Caco-2 (cell line): ENCODE measurements around the gene MYO1H. TPM values are rescaled to one million over a fixed set of nuclear protein-coding genes. Genes with fewer than 3 reads are reported as not detected.
"Not testable (repeated sequence)": the region's sequence is repeated elsewhere in the genome, so short reads cannot be mapped to it uniquely, and the experiment has no call there.

Experiments
- BruUV-seq: library from RNA; stranded (reverse); fragments of 400-500 nt; replicated peaks from 2 replicates; lab custom pipeline; 2021; lab: Mats Ljungman, UMichigan
- CTCF ChIA-PET: fragments of 300-600 bp; sonication (Branson Sonifier 250); formaldehyde crosslinking; loops from one replicate; lab custom pipeline; 2022; ENCODE audit warnings: antibody characterized with exemption; lab: Charles Lee
- POLR2A ChIA-PET: fragments of 300-600 bp; sonication (Branson Sonifier 250); formaldehyde crosslinking; loops from one replicate; lab custom pipeline; 2022; ENCODE audit warnings: antibody characterized with exemption; lab: Charles Lee
- DNase-seq, 2 experiments: peaks; one replicate each; pipeline versions ENCODE4 v3.0.0 to v3.0.0-alpha.2; 2020 to 2022
- H3K27me3 ChIP-seq: replicated peaks from 2 replicates; pipeline ENCODE4 v1.6.0; 2011; ENCODE audit warnings: low read length; ENCODE audit not compliant: control insufficient read depth, insufficient read depth
- H3K36me3 ChIP-seq: 2 replicates; pipeline ENCODE4 v1.5.1; 2011; ENCODE audit warnings: low read length; ENCODE audit not compliant: control insufficient read depth, insufficient read depth
- H3K4me1 ChIP-seq: fragments of 250-450 bp; sonication (Bioruptor Pico); 2 replicates; pipeline ENCODE4 v1.5.1; 2020; ENCODE audit warnings: mild to moderate bottlenecking
- H3K4me3 ChIP-seq: 2 replicates; pipeline ENCODE4 v1.5.1; 2011; ENCODE audit warnings: low read depth, mild to moderate bottlenecking, control low read depth, low read length
- H3K9me3 ChIP-seq: fragments of 250-450 bp; sonication (Bioruptor Pico); 2 replicates; pipeline ENCODE4 v1.5.1; 2020; ENCODE audit warnings: mild to moderate bottlenecking, moderate library complexity
- H3K27ac Mint-ChIP-seq: one replicate; pipeline ENCODE4 v1.8.0; 2022; ENCODE audit warnings: mixed read lengths; ENCODE audit not compliant: unreplicated experiment
- H3K27me3 Mint-ChIP-seq: one replicate; pipeline ENCODE4 v1.8.0; 2022; ENCODE audit warnings: mixed read lengths; ENCODE audit not compliant: insufficient read depth, unreplicated experiment
- H3K36me3 Mint-ChIP-seq: one replicate; pipeline ENCODE4 v1.8.0; 2022; ENCODE audit warnings: mild to moderate bottlenecking, mixed read lengths; ENCODE audit not compliant: insufficient read depth, unreplicated experiment
- H3K4me1 Mint-ChIP-seq: one replicate; pipeline ENCODE4 v1.8.0; 2022; ENCODE audit warnings: low read depth, mixed read lengths; ENCODE audit not compliant: unreplicated experiment
- H3K4me3 Mint-ChIP-seq: one replicate; pipeline ENCODE4 v1.8.0; 2022; ENCODE audit warnings: mild to moderate bottlenecking, moderate library complexity, mixed read lengths; ENCODE audit not compliant: unreplicated experiment
- H3K9me3 Mint-ChIP-seq: one replicate; pipeline ENCODE4 v1.8.0; 2022; ENCODE audit warnings: mixed read lengths; ENCODE audit not compliant: unreplicated experiment
- intact Hi-C: fragments of 100-400 bp; cut with micrococcal nuclease; formaldehyde crosslinking; loops from one replicate; pipeline ENCODE4 v1.10.0; 2022; ENCODE audit not compliant: unreplicated experiment
- total RNA-seq: library from RNA; stranded (reverse); gene quantifications from 2 replicates; pipeline ENCODE4 v1.2.3, GENCODE V29; 2022
- TF ChIP-seq, protein P1 (sequence below), 2 experiments: fragments of 200-600 bp in 1 of 2; IDR thresholded peaks; 1 replicate in 1 of 2; 2 replicates in 1 of 2; pipeline versions ENCODE4 v1.5.1 to v1.8.0; 2011 to 2022; ENCODE audit warnings: antibody characterized with exemption in 1 of 2, control low read depth in 1 of 2, inconsistent platforms in 1 of 2, low read depth in 1 of 2, low read length in 1 of 2, mild to moderate bottlenecking in 1 of 2, moderate library complexity in 1 of 2; ENCODE audit not compliant: insufficient read depth in 1 of 2, severe bottlenecking in 1 of 2, unreplicated experiment in 1 of 2

MYO1H gene
- total RNA-seq, 1 experiment from 2014 or later = 0.18 TPM

DNA sequence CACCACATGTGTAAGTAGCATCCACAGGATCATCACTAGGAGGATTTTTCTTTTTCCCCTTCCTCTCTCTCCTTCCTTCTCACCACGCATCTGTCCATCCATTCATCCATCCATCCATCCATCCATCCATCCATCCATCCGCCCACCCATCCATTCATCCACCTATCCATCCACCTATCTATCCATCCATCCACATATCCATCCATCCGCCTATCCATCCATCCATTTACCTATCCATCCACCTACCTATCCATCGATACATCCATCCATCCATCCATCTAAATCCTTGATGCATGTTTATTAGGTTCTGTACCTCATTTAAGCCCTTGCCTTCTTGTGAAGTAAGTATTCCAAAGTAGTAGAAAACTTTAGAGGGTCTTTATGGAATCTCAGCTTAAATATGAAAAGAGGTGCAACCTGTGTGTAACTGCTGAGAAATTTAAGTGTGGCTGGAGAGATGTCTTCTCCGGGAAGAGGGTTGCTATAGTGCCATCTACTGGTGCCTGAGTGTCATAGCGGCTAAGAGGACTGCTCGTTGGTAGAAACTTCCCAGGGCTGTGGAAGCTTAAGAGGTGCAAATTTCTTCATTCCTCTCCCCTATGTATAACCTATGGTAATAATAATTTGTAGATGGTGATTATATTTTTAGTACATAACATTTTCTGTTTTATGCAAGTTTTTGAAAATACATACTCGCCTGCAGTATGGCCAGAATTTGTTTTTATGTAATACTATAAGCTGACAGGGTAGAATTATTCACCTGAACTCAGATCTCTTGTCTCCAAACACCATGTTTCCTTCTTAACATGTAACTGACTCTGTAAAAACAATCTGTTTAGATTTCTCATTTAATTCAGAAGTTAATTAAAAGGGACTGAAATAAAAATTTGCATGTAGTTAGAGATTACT lies 46.0 kb downstream of the MYO1H start:
- peak in 1 of 2 experiments; percentile 56 for DNase-seq
- POLR2A ChIA-PET = no interaction called here

DNA sequence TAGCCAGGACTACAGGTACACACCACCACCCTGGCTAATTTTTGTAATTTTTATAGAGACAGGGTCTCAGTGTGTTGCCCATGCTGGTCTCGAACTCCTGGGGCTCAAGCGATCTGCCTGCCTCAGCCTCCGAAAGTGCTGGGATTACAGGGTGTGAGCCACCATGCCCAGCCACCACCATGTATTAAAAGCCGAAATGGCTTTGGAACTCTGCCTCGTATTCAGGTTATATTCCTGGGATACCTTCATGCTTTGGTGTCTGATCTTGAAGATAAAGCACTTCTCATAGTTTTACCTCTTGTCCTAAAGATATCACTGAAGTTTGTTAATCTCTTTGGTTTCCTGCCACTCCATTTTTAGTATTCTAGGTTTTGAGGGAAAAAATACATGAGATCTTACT lies 47.2 kb downstream of the MYO1H start:
- BruUV-seq = no TSS peak
- POLR2A ChIA-PET = no interaction called here
- DNase-seq = no peak
- intact Hi-C loops = no loop called here
- H3K27ac Mint-ChIP-seq = no peak overlapping the region
- H3K4me3 ChIP-seq = no peak overlapping the region
- H3K27me3 ChIP-seq = no peaks in the 10 kb centered on the region
- H3K36me3 ChIP-seq = no peaks in the 10 kb centered on the region
- H3K4me3 Mint-ChIP-seq = no peak overlapping the region
- no peaks in the 10 kb centered on the region for H3K36me3 Mint-ChIP-seq
- H3K27me3 Mint-ChIP-seq = peaks cover 25% of the 10 kb centered on the region
- no peaks in the 10 kb centered on the region for H3K9me3 Mint-ChIP-seq
- H3K9me3 ChIP-seq = no peaks in the 10 kb centered on the region
- H3K4me1 ChIP-seq = no peaks in the 10 kb centered on the region
- TF ChIP-seq, protein P1, sequence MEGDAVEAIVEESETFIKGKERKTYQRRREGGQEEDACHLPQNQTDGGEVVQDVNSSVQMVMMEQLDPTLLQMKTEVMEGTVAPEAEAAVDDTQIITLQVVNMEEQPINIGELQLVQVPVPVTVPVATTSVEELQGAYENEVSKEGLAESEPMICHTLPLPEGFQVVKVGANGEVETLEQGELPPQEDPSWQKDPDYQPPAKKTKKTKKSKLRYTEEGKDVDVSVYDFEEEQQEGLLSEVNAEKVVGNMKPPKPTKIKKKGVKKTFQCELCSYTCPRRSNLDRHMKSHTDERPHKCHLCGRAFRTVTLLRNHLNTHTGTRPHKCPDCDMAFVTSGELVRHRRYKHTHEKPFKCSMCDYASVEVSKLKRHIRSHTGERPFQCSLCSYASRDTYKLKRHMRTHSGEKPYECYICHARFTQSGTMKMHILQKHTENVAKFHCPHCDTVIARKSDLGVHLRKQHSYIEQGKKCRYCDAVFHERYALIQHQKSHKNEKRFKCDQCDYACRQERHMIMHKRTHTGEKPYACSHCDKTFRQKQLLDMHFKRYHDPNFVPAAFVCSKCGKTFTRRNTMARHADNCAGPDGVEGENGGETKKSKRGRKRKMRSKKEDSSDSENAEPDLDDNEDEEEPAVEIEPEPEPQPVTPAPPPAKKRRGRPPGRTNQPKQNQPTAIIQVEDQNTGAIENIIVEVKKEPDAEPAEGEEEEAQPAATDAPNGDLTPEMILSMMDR (IDR thresholded peaks at IDR 0.05; ENCODE audit: insufficient read depth in 1 of 2, low read depth in 1 of 2, low read length in 1 of 2, severe bottlenecking in 1 of 2, unreplicated experiment in 1 of 2) = no peak
- no peaks in the 10 kb centered on the region for H3K4me1 Mint-ChIP-seq
- CTCF ChIA-PET = interaction anchor here (1.6 kb wide), 1 partner anchor 38 kb away, joined by 3 read pairs; no protein-coding TSS in a partner anchor

More for the DNA sequence above, 46.0 kb downstream of the MYO1H start:
- Histone ChIP-seq H3K4me3 (no peak overlapping the region), H3K4me1 (0 out of 2 replicates have a peak, but pooled peaks cover 5% of the 10 kb centered on the region), H3K27me3 (no peaks in the 10 kb centered on the region), H3K36me3 (no peaks in the 10 kb centered on the region), H3K9me3 (no peaks in the 10 kb centered on the region)
- Mint-ChIP-seq H3K4me1 (no peaks in the 10 kb centered on the region), H3K36me3 (no peaks in the 10 kb centered on the region), H3K27me3 (peaks cover 22% of the 10 kb centered on the region), H3K9me3 (no peaks in the 10 kb centered on the region), H3K4me3 (no peak overlapping the region), H3K27ac (no peak overlapping the region)
- BruUV-seq = no TSS peak
- intact Hi-C loops = no loop called here
- CTCF ChIA-PET = interaction anchor here (0.6 to 1.6 kb wide), 8 partner anchors 8 to 1827 kb away, joined by 3 to 10 read pairs (median 3); no protein-coding TSS in a partner anchor
- TF ChIP-seq, protein P1 (IDR thresholded peaks at IDR 0.05; ENCODE audit: insufficient read depth in 1 of 2, low read depth in 1 of 2, low read length in 1 of 2, severe bottlenecking in 1 of 2, unreplicated experiment in 1 of 2) = peak; percentile 73 to 90

GRCh38 chr12:109404841-109405240 lies 57.1 kb downstream of the MYO1H start:
- H3K9me3 Mint-ChIP-seq, H3K4me3 ChIP-seq, H3K36me3 ChIP-seq, H3K9me3 ChIP-seq, H3K4me1 ChIP-seq, CTCF ChIA-PET, H3K36me3 Mint-ChIP-seq, DNase-seq, BruUV-seq, POLR2A ChIA-PET, intact Hi-C loops, H3K27me3 ChIP-seq, H3K4me3 Mint-ChIP-seq, H3K4me1 Mint-ChIP-seq, H3K27ac Mint-ChIP-seq: not testable (repeated sequence)
- peaks cover 33% of the 10 kb centered on the region for H3K27me3 Mint-ChIP-seq

GRCh38 chr12:109406147-109406546 lies 58.4 kb downstream of the MYO1H start:
- intact Hi-C loops, H3K4me3 ChIP-seq, POLR2A ChIA-PET, H3K4me1 ChIP-seq, H3K9me3 Mint-ChIP-seq, BruUV-seq, H3K27ac Mint-ChIP-seq, H3K36me3 ChIP-seq, H3K27me3 ChIP-seq, H3K36me3 Mint-ChIP-seq, H3K4me3 Mint-ChIP-seq, DNase-seq, H3K4me1 Mint-ChIP-seq, H3K9me3 ChIP-seq: not testable (repeated sequence)
- peaks cover 27% of the 10 kb centered on the region for H3K27me3 Mint-ChIP-seq
- CTCF ChIA-PET = interaction anchor here (1.1 kb wide), 1 partner anchor 12 kb away, joined by 3 read pairs; no protein-coding TSS in a partner anchor
